ENCODE results near the gene SERTAD2. TPM values are rescaled to one million over a fixed set of nuclear protein-coding genes. Genes with fewer than 3 reads are reported as not detected.

SERTAD2 gene
- total RNA-seq, 6 experiments from 2014 or later, result 3.7 to 14.4 (median 8.4) TPM

DNA sequence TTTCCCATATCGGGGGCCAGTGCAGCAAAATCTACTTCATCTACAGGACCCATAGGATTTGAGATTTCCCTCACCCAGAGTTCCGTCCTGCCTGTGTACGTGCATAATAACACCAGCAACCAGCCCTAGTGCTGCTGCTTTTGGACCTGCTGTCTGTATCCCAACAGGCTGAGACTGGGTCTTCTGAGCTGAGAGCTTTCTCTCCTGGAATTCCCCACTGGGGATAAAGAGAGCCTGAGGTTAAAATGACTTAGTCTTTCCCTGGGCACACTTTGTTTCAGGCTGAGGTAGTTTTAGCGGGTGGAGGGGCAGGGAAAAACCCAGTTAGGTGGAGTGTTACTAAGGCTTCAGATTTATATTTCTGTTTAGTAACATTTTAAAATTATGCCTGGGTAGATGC lies 62.5 kb downstream of the SERTAD2 start:
- Histone ChIP-seq H3K9me3 (no peaks in the 10 kb centered on the region), H3K4me1 (peaks cover 0 to 5% (median 0%) of the 10 kb centered on the region in 4 donors), H3K27me3 (no peaks in the 10 kb centered on the region), H3K36me3 (peaks cover 0 to 11% (median 6%) of the 10 kb centered on the region in 4 donors), H3K4me3 (no peak overlapping the region), H3K27ac (no peak overlapping the region)
- WGBS (ENCODE audit: insufficient coverage, low coverage, low lambda C conversion rate, missing lambda C conversion rate), result 89% methylated on average over 3 of the region's 4 CpGs
- ATAC-seq (no peak), DNase-seq (no peak)
- TF ChIP-seq POLR2A (IDR thresholded peaks at IDR 0.05), result no peak
- no peak for TF ChIP-seq CTCF (IDR thresholded peaks at IDR 0.05)
- intact Hi-C loops (cut with DNase I), result loop anchor here (10.0 kb wide), 1 partner anchor 274 kb away; no protein-coding TSS in a partner anchor

DNA sequence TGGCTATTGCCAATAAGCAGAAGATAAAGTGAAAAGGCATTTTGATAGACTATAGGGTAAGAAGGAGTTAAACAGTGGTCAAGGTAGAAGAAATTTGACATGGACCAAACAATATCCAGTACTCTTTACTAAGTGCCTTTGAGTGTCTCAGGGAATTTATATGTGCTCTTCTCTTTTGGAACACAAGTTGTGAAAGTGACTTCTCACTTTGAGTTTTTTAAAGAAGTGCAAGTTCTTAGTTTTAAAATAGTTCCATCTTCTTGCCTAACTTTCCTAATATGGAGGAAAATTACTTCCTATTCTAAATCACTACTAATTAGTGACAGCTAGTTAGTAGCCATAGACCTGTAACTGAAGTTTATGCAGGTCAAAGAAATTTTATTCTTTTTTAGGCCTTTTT lies 66.2 kb downstream of the SERTAD2 start:
- ATAC-seq (no peak), DNase-seq (no peak)
- Histone ChIP-seq H3K36me3 (peaks cover 0 to 15% (median 6%) of the 10 kb centered on the region in 4 donors), H3K9me3 (no peaks in the 10 kb centered on the region), H3K27ac (no peak overlapping the region), H3K4me3 (no peak overlapping the region), H3K27me3 (no peaks in the 10 kb centered on the region), H3K4me1 (peaks cover 0 to 5% (median 0%) of the 10 kb centered on the region in 4 donors)
- intact Hi-C loops (cut with DNase I), result no loop called here
- TF ChIP-seq CTCF (IDR thresholded peaks at IDR 0.05) (no peak), POLR2A (IDR thresholded peaks at IDR 0.05) (no peak)

DNA sequence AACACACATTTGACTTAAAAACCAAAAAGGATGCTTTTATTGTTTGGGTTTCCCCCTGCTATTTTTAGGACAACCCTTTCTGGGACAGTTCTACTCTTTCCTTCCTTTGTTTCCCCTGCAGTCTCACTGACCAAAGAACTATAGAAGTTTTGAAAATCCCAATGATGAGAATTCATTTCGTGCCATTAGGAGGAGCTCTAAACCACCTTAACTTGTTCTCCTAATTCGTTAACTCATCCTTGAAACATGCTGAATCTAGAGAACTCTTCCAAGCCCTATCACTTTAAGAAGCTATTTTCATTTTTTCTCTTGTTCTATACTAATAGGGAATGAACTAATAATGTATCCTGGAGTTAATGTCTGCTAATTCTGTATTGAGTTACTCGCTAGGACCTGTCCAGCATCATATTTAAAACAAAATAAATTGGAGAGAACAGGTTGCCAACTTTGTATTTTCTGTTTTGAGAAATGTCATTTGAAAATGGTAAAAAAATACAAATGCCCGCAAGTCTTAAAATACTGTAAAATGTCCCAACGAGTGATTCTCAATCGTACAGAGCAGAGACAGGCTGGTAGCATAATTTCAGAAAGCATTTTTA lies 66.7 kb downstream of the SERTAD2 start:
- TF ChIP-seq POLR2A (IDR thresholded peaks at IDR 0.05) (no peak), CTCF (IDR thresholded peaks at IDR 0.05) (peak; percentile 54 to 67 (median 61))
- intact Hi-C loops (cut with DNase I), result no loop called here
- Histone ChIP-seq H3K36me3 (peaks cover 0 to 15% (median 3%) of the 10 kb centered on the region in 4 donors), H3K27ac (no peak overlapping the region), H3K9me3 (no peaks in the 10 kb centered on the region), H3K4me3 (no peak overlapping the region), H3K27me3 (no peaks in the 10 kb centered on the region), H3K4me1 (peaks cover 0 to 5% (median under 1%) of the 10 kb centered on the region in 4 donors)
- 44% methylated on average over 6 of the region's 6 CpGs for WGBS (ENCODE audit: insufficient coverage, low coverage, low lambda C conversion rate, missing lambda C conversion rate)
- ATAC-seq, result peak; percentile 78 to 86 (median 78)
- DNase-seq, result no peak

DNA sequence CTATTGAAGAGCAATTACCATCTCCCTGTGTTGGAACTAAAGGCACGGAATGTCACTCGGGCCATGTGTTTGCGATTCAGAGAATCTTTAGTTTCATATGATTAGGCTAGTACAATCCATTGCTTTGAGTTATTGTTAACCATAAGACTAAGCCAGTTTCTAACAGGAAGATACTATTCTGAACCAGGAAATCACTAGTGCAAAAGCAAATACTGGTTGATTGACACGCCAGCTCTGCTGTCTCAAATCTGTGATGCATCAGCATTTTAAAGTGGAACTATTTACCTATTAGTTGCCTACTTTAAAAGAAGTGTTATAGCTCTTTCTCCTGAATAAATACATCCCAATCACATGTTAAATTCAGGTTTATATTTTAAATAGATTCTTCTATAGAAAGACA lies 67.7 kb downstream of the SERTAD2 start:
- intact Hi-C loops (cut with DNase I), result no loop called here
- no peak for TF ChIP-seq POLR2A (IDR thresholded peaks at IDR 0.05)
- TF ChIP-seq CTCF (IDR thresholded peaks at IDR 0.05), result no peak
- no peak overlapping the region for H3K4me3 ChIP-seq
- WGBS (ENCODE audit: insufficient coverage, low coverage, low lambda C conversion rate, missing lambda C conversion rate), result 76% methylated on average over 4 of the region's 4 CpGs
- no peaks in the 10 kb centered on the region for H3K27me3 ChIP-seq
- ATAC-seq (peak in 2 of 4 donors; percentile 31 to 73), DNase-seq (no peak)
- no peaks in the 10 kb centered on the region for H3K9me3 ChIP-seq
- H3K4me1 ChIP-seq, result peaks cover 0 to 13% (median 5%) of the 10 kb centered on the region in 4 donors
- peaks cover 0 to 12% (median 2%) of the 10 kb centered on the region in 4 donors for H3K36me3 ChIP-seq
- no peak overlapping the region for H3K27ac ChIP-seq

Data from right lobe of liver (tissue), 6 donors.